HS-5 (cell line): Measurements from ENCODE around the gene ELAVL2.

Experiments
- DNase-seq: peaks from one replicate; pipeline ENCODE4 v3.0.0-alpha.2; 2012; ENCODE audit warnings: low read depth

Gene ELAVL2

GRCh38 chr9:23769307-23769935, 56.6 kb downstream of the ELAVL2 start:
- peak; percentile 42 for DNase-seq

- DNase-seq, result no peak
Measured at GRCh38 chr9:23768861-23769260, 57.2 kb downstream of the ELAVL2 start.

- no peak for DNase-seq
Measured at GRCh38 chr9:23766613-23767012, 59.4 kb downstream of the ELAVL2 start.

GRCh38 chr9:23765561-23765960, 60.5 kb downstream of the ELAVL2 start:
- DNase-seq, result no peak

GRCh38 chr9:23764219-23764618, 61.8 kb downstream of the ELAVL2 start:
- DNase-seq, result no peak

- DNase-seq, result peak; percentile 24
Measured at GRCh38 chr9:23754551-23754950, 71.5 kb downstream of the ELAVL2 start.

- no peak for DNase-seq
Measured at GRCh38 chr9:23752859-23753258, 73.2 kb downstream of the ELAVL2 start.

GRCh38 chr9:23751633-23752032, 74.4 kb downstream of the ELAVL2 start:
- no peak for DNase-seq

GRCh38 chr9:23750808-23751207, 75.2 kb downstream of the ELAVL2 start:
- no peak for DNase-seq

GRCh38 chr9:23747088-23748075, 78.7 kb downstream of the ELAVL2 start:
- no peak for DNase-seq

GRCh38 chr9:23746317-23746716, 79.7 kb downstream of the ELAVL2 start:
- no peak for DNase-seq

GRCh38 chr9:23743036-23743435, 83.0 kb downstream of the ELAVL2 start:
- DNase-seq, result no peak

- DNase-seq, result no peak
Measured at GRCh38 chr9:23741351-23741750, 84.7 kb downstream of the ELAVL2 start.

GRCh38 chr9:23740531-23740930, 85.5 kb downstream of the ELAVL2 start:
- DNase-seq, result no peak

GRCh38 chr9:23739753-23740152, 86.3 kb downstream of the ELAVL2 start:
- no peak for DNase-seq

- no peak for DNase-seq
Measured at GRCh38 chr9:23736293-23736692, 89.7 kb downstream of the ELAVL2 start.

GRCh38 chr9:23733495-23734078, 92.5 kb downstream of the ELAVL2 start:
- DNase-seq, result no peak

GRCh38 chr9:23731353-23731752, 94.7 kb downstream of the ELAVL2 start:
- no peak for DNase-seq

- DNase-seq, result no peak
Measured at GRCh38 chr9:23730364-23730763, 95.7 kb downstream of the ELAVL2 start.

GRCh38 chr9:23728736-23729135, 97.3 kb downstream of the ELAVL2 start:
- no peak for DNase-seq

GRCh38 chr9:23725279-23725946, 100.6 kb downstream of the ELAVL2 start:
- DNase-seq, result no peak

GRCh38 chr9:23723672-23724071, 102.4 kb downstream of the ELAVL2 start:
- DNase-seq, result no peak
